HEK293T (cell line): ENCODE measurements around the gene SLC19A1.

Source experiments
- FOXA1 ChIP-seq: fragments of 450-650 bp; IDR thresholded peaks from 2 replicates; pipeline ENCODE4 v1.6.1; 2016; ENCODE audit warnings: mild to moderate bottlenecking
- FOXM1 ChIP-seq: fragments of 450-650 bp; IDR thresholded peaks from 2 replicates; pipeline ENCODE4 v1.6.1; 2017; ENCODE audit warnings: mild to moderate bottlenecking, borderline replicate concordance
- PKNOX1 ChIP-seq: fragments of 450-650 bp; IDR thresholded peaks from 2 replicates; pipeline ENCODE4 v1.6.1; 2016
- SP1 ChIP-seq: fragments of 450-650 bp; IDR thresholded peaks from 2 replicates; pipeline ENCODE4 v1.6.1; 2017
- TARDBP ChIP-seq: fragments of 450-650 bp; IDR thresholded peaks from 2 replicates; pipeline ENCODE4 v1.6.1; 2016

- TF ChIP-seq FOXM1 (no peak), SP1 (no peak), FOXA1 (no peak), PKNOX1 (no peak), TARDBP (no peak)
Observed at GRCh38 chr21:45450423-45451090, 91.7 kb downstream of the SLC19A1 start.
